Measurements from ENCODE around the gene MBLAC1.

MBLAC1 gene

GRCh38 chr7:100153708-100154535, 27.2 kb downstream of the MBLAC1 start:
- DNase-seq (ENCODE audit: low read depth in 2 of 2): no peak

GRCh38 chr7:100154651-100155491, 28.1 kb downstream of the MBLAC1 start:
- DNase-seq (ENCODE audit: low read depth in 2 of 2): no peak

GRCh38 chr7:100155553-100156317, 29.0 kb downstream of the MBLAC1 start:
- DNase-seq (ENCODE audit: low read depth in 2 of 2): no peak

GRCh38 chr7:100156331-100157068, 29.7 kb downstream of the MBLAC1 start:
- DNase-seq (ENCODE audit: low read depth in 2 of 2): no peak

GRCh38 chr7:100157069-100157333, 30.2 kb downstream of the MBLAC1 start:
- no peak for DNase-seq (ENCODE audit: low read depth in 2 of 2)

- DNase-seq (ENCODE audit: low read depth in 2 of 2): no peak
Observed at GRCh38 chr7:100157334-100158228, 30.8 kb downstream of the MBLAC1 start.

- DNase-seq (ENCODE audit: low read depth in 2 of 2): peak; percentile 82 to 85
Observed at GRCh38 chr7:100158229-100159098, 31.7 kb downstream of the MBLAC1 start, which contains the start of gene TRAPPC14. TRAPPC14 (minus strand) TSS chr7:100158723; CDS start chr7:100158499, 224 bp downstream.

GRCh38 chr7:100159099-100159623, 32.4 kb downstream of the MBLAC1 start:
- no peak for DNase-seq (ENCODE audit: low read depth in 2 of 2)

GRCh38 chr7:100160067-100160466, 33.3 kb downstream of the MBLAC1 start:
- no peak for DNase-seq (ENCODE audit: low read depth in 2 of 2)

- DNase-seq (ENCODE audit: low read depth in 2 of 2): no peak
Observed at GRCh38 chr7:100163006-100163531, 36.3 kb downstream of the MBLAC1 start.

GRCh38 chr7:100163871-100164270, 37.1 kb downstream of the MBLAC1 start:
- no peak for DNase-seq (ENCODE audit: low read depth in 2 of 2)

- DNase-seq (ENCODE audit: low read depth in 2 of 2): no peak
Observed at GRCh38 chr7:100166317-100166940, 39.7 kb downstream of the MBLAC1 start.

GRCh38 chr7:100166970-100167911, 40.5 kb downstream of the MBLAC1 start:
- DNase-seq (ENCODE audit: low read depth in 2 of 2): no peak

- DNase-seq (ENCODE audit: low read depth in 2 of 2): no peak
Observed at GRCh38 chr7:100167912-100168323, 41.2 kb downstream of the MBLAC1 start.

GRCh38 chr7:100169147-100169850, 42.5 kb downstream of the MBLAC1 start:
- no peak for DNase-seq (ENCODE audit: low read depth in 2 of 2)

- DNase-seq (ENCODE audit: low read depth in 2 of 2): no peak
Observed at GRCh38 chr7:100170101-100170897, 43.5 kb downstream of the MBLAC1 start.

All from stimulated activated CD8-positive, alpha-beta memory T cell treated with anti-CD3 and anti-CD28 coated beads, Interleukin-2, amount 100 ng/mL, for 1 hour (primary cell).